ENCODE data around the gene DUSP14.

Gene DUSP14

DNA sequence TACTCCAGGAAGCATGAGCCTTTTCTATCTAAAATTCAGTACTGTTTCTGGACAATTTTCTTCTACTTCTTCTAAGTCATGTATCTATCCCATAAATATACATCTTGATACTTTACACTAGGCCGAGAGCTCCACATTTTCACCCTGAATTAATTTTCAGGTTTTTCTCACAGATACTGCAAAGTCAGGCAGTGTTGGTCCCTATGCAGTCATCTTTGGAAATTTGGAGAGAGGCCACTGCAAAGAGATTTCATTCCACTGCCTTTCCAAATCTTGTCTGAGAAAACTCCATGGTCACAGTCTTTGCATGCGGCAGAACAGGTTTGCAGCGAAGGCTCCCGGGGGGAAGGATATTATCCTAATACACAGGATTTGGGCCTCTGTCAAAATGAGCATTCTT, 28.2 kb downstream of the DUSP14 start:
- no peak for DNase-seq

GRCh38 chr17:37518826-37519225, 29.1 kb downstream of the DUSP14 start:
- peak; percentile 18 for DNase-seq

DNA sequence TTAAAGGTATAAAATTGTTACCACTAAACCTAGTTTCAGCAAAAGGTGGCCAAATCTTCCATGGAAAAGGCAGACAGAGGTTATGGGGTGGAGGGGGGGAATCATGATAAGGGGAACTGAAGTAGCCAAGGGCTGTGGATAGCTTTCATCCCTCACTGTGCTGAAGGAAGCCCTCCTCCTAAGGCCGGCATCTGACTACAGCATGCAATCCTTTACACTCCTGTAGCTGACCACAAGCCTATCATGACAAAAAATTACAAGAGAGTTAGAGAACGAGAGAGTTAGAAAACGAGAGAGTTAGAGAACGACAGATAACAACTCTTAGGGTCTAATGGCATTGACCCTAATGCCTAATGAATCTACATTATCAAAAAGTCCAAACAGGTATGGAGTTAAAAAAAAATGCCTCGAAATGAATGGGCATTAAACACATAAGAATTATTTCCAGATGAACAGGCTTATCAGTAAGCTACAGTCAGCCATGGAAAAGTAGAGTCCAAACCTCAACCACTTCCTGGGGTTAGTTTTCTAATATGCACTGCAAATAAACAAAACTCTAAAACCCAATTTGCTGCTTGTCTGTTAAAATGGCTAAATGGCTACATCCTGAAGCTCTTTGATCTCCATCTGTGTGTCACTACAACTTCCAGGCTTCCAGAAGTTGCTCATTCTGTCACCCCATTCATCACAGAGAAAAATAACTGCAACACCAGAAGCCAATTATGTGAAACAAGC, 29.7 kb downstream of the DUSP14 start:
- DNase-seq: no peak

GRCh38 chr17:37520174-37520573, 30.5 kb downstream of the DUSP14 start:
- DNase-seq: no peak

GRCh38 chr17:37521821-37522220, 32.1 kb downstream of the DUSP14 start:
- no peak for DNase-seq

GRCh38 chr17:37523715-37524219, 34.1 kb downstream of the DUSP14 start:
- no peak for DNase-seq

- DNase-seq: peak; percentile 72
Observed at GRCh38 chr17:37527249-37527851, 37.7 kb downstream of the DUSP14 start.

DNA sequence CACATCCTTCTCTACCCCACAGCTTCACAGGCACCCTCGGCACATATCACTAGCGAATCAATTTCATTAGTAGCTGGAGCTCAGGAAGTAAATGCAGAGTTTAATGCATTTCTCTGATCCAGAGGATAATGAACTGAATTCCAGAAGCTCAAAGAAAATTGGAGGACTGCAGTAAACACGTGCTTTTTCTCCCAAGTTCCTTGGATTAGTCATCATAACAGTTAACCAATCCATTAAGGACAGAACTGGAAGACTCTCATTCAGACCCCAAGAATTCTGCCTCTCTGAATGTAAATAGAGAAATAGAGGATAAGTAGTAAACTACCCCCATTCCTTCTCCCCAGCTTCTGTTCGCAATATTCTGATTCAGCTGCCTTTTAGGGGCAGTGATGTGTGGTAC, 40.7 kb downstream of the DUSP14 start:
- DNase-seq: no peak

GRCh38 chr17:37532756-37533155, 43.1 kb downstream of the DUSP14 start:
- no peak for DNase-seq

- DNase-seq: no peak
Observed at GRCh38 chr17:37535906-37536305, 46.2 kb downstream of the DUSP14 start.

DNA sequence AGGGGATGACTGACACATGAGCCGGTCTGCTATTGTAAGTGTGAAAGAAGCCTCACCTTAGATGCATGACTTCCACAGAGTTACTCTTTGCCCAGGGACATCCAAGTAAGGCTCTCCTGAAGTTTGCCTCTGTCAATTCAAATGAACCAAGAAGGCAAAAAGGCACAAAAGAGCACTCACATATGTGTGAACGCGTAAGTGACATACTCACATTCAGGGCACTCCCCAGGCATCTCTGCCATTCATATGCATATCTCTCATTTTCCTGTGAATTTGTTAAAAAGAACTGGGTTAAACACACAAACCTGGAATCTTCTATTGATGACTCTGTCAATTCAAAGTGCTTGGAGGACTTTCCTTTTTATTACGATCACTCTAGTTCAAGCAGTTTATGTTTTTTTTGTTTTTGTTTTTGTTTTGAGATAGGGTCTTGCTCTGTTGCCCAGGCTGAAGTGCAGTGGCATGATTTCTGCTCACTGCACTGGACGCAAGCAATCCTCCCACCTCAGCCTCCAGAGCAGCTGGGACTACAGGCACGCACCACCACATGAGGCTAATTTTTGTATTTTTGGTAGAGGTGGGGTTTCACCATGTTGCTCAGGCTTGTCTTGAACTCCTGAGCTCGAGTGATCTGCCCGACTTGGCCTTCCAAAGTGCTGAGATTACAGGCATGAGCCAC, 49.4 kb downstream of the DUSP14 start:
- DNase-seq: no peak

- no peak for DNase-seq
Observed at GRCh38 chr17:37541880-37542660, 52.4 kb downstream of the DUSP14 start.

GRCh38 chr17:37543637-37544052, 54.0 kb downstream of the DUSP14 start:
- no peak for DNase-seq

GRCh38 chr17:37545486-37545885, 55.8 kb downstream of the DUSP14 start:
- no peak for DNase-seq

GRCh38 chr17:37546302-37546701, 56.6 kb downstream of the DUSP14 start:
- peak; percentile 70 for DNase-seq

GRCh38 chr17:37547986-37548385, 58.3 kb downstream of the DUSP14 start:
- no peak for DNase-seq

DNA sequence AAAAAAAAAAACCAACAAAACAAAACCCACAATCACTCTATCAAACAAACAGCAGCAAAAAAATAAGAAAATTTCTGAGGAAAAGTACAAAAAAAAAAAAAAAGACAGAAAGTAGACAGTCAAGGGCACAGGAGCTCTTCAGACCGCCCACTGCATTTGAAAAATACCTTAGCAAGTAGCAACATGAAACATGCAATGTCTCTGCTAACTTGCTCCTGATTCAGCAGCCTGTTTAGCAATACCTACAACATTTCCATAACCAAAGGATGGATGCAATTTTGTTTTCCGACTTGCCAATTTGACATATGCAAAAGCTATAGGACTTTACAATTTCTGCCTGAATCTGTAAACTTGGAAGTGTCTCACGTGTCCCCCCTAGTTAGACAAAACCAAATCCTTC, 62.1 kb downstream of the DUSP14 start:
- DNase-seq: no peak

GRCh38 chr17:37553401-37553966, 63.8 kb downstream of the DUSP14 start:
- no peak for DNase-seq

- DNase-seq: no peak
Observed at GRCh38 chr17:37555386-37555785, 65.7 kb downstream of the DUSP14 start.

DNA sequence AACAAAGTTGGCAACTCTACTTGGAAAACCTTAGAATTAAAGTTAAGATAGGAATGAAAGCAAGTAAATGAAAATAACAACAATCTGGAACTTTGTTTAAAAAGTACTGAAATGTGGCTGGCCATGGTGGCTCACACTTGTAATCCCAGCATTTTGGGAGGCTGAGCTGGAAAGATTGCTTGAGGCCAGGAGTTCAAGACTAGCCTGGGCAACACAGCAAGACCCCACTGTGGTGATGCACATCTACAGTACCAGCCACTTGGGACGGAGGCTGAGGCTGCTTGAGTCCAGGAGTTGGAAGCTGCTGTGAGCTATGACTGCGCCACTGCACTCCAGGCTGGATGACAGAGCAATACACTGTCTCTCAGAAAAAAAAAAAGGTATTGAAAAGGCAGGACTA, 67.8 kb downstream of the DUSP14 start:
- DNase-seq: no peak

DNA sequence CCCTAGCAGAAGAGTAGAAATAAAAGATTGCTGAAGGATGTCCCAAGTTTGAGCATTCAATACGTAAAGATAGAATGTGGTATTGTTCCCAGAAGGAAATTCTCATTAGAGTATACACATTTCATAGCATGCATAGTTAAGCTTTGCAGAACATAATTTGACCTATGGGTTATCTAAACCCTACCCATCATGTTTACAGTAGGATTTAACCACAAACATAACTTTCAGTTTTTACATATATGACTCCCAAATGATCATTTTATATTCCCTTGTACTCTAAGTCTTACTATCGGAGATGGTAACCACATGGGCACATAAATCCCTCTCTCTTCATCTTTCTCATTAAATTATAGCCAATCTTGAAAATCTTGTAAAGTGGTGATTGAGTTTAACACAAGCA, 68.6 kb downstream of the DUSP14 start:
- DNase-seq: no peak

- DNase-seq: no peak
Observed at GRCh38 chr17:37562016-37562745, 72.5 kb downstream of the DUSP14 start.

Measured in NCI-H1694 treated with DMSO at 0.1 percent for 48 hours (cell line).